GM19467 (cell line): ENCODE data around the gene PDZD7.
"Not testable (repeated sequence)": the region's sequence is repeated elsewhere in the genome, so short reads cannot be mapped to it uniquely, and the experiment has no call there.

Source experiments
- ATAC-seq: cut with Tn5 transposase; IDR thresholded peaks from one replicate; pipeline ENCODE4 v1.9.1; 2021; ENCODE audit warnings: mild to moderate bottlenecking, moderate library complexity; ENCODE audit not compliant: unreplicated experiment

Gene PDZD7

GRCh38 chr10:101041252-101041761, 10.4 kb upstream of the PDZD7 start:
- peak; percentile 44 for ATAC-seq

GRCh38 chr10:101040851-101041250, 9.9 kb upstream of the PDZD7 start:
- ATAC-seq = no peak

GRCh38 chr10:101040061-101040460, 9.1 kb upstream of the PDZD7 start:
- ATAC-seq = no peak

- no peak for ATAC-seq
These were observed 7.6 kb upstream of the PDZD7 start for GRCh38 chr10:101038484-101038883.

- no peak for ATAC-seq
These were observed 5.8 kb upstream of the PDZD7 start for GRCh38 chr10:101036726-101037125.

GRCh38 chr10:101035916-101036702, 5.2 kb upstream of the PDZD7 start:
- no peak for ATAC-seq

GRCh38 chr10:101035314-101035713, 4.4 kb upstream of the PDZD7 start:
- ATAC-seq = no peak

GRCh38 chr10:101034404-101034803, 3.5 kb upstream of the PDZD7 start:
- ATAC-seq = not testable (repeated sequence)

GRCh38 chr10:101033276-101033675, 2.3 kb upstream of the PDZD7 start:
- no peak for ATAC-seq

- ATAC-seq = no peak
These were observed 1.8 kb upstream of the PDZD7 start for GRCh38 chr10:101032637-101033224.

- no peak for ATAC-seq
These were observed 1.1 kb upstream of the PDZD7 start for GRCh38 chr10:101031796-101032636.

GRCh38 chr10:101030496-101031127, 317 bp downstream of the PDZD7 start:
- ATAC-seq = no peak

GRCh38 chr10:101029520-101030295, 1.2 kb downstream of the PDZD7 start:
- ATAC-seq = no peak

GRCh38 chr10:101028446-101029337, 2.2 kb downstream of the PDZD7 start:
- no peak for ATAC-seq

GRCh38 chr10:101027106-101027720, 3.7 kb downstream of the PDZD7 start:
- no peak for ATAC-seq

- no peak for ATAC-seq
These were observed 7.8 kb downstream of the PDZD7 start for GRCh38 chr10:101022967-101023705.

- ATAC-seq = no peak
These were observed 9.2 kb downstream of the PDZD7 start for GRCh38 chr10:101021692-101022251.

GRCh38 chr10:101021239-101021638, 9.7 kb downstream of the PDZD7 start:
- ATAC-seq = no peak
